ENCODE measurements around the gene VIPR2. TPM values are rescaled to one million over a fixed set of nuclear protein-coding genes. Genes with fewer than 3 reads are reported as not detected.

VIPR2 gene
- total RNA-seq, 3 donors from 2014 or later = 0.48 to 14.0 (median 4.6) TPM

GRCh38 chr7:158997110-158997453 lies 147.6 kb downstream of the VIPR2 start:
- intact Hi-C loops (cut with DNase I; ENCODE audit: low total_unique reads) = no loop called here
- no peak overlapping the region for H3K27ac ChIP-seq
- TF ChIP-seq POLR2A (IDR thresholded peaks at IDR 0.05) = no peak
- no peak for TF ChIP-seq POLR2AphosphoS5 (IDR thresholded peaks at IDR 0.05)
- no peak for TF ChIP-seq CTCF (IDR thresholded peaks at IDR 0.05)
- no peaks in the 10 kb centered on the region for H3K36me3 ChIP-seq
- no peaks in the 10 kb centered on the region for H3K4me1 ChIP-seq
- H3K9me3 ChIP-seq = peaks cover 0 to 9% of the 10 kb centered on the region in 2 donors
- H3K4me3 ChIP-seq = peak overlapping the region in 2 of 3 donors; percentile 22 to 35
- H3K27me3 ChIP-seq = peaks cover 0 to 34% of the 10 kb centered on the region in 2 donors
- DNase-seq (ENCODE audit: low spot score in 2 of 2) = no peak

GRCh38 chr7:158996214-158997109 lies 148.2 kb downstream of the VIPR2 start:
- H3K4me3 ChIP-seq = peak overlapping the region in 2 of 3 donors; percentile 22 to 35

GRCh38 chr7:158995514-158995913 lies 149.2 kb downstream of the VIPR2 start:
- intact Hi-C loops (cut with DNase I; ENCODE audit: low total_unique reads) = no loop called here
- peaks cover 0 to 9% of the 10 kb centered on the region in 2 donors for H3K9me3 ChIP-seq
- no peak overlapping the region for H3K27ac ChIP-seq
- H3K27me3 ChIP-seq = peaks cover 0 to 47% of the 10 kb centered on the region in 2 donors
- DNase-seq (ENCODE audit: low spot score in 2 of 2) = no peak
- H3K4me3 ChIP-seq = no peak overlapping the region
- no peaks in the 10 kb centered on the region for H3K36me3 ChIP-seq
- H3K4me1 ChIP-seq = no peaks in the 10 kb centered on the region
- TF ChIP-seq POLR2AphosphoS5 (IDR thresholded peaks at IDR 0.05) = no peak
- no peak for TF ChIP-seq CTCF (IDR thresholded peaks at IDR 0.05)
- no peak for TF ChIP-seq POLR2A (IDR thresholded peaks at IDR 0.05)

More at GRCh38 chr7:158996214-158997109, 148.2 kb downstream of the VIPR2 start:
- Histone ChIP-seq H3K36me3 (no peaks in the 10 kb centered on the region), H3K27me3 (peaks cover 0 to 39% of the 10 kb centered on the region in 2 donors), H3K4me1 (no peaks in the 10 kb centered on the region), H3K9me3 (peaks cover 0 to 9% of the 10 kb centered on the region in 2 donors), H3K27ac (no peak overlapping the region)
- DNase-seq (ENCODE audit: low spot score in 2 of 2) = no peak
- intact Hi-C loops (cut with DNase I; ENCODE audit: low total_unique reads) = no loop called here
- TF ChIP-seq POLR2A (IDR thresholded peaks at IDR 0.05) (no peak), CTCF (IDR thresholded peaks at IDR 0.05) (no peak), POLR2AphosphoS5 (IDR thresholded peaks at IDR 0.05) (no peak)

GRCh38 chr7:158994687-158995086 lies 150.0 kb downstream of the VIPR2 start:
- H3K4me1 ChIP-seq = no peaks in the 10 kb centered on the region
- peaks cover 0 to 47% of the 10 kb centered on the region in 2 donors for H3K27me3 ChIP-seq
- no peak for TF ChIP-seq POLR2A (IDR thresholded peaks at IDR 0.05)
- TF ChIP-seq POLR2AphosphoS5 (IDR thresholded peaks at IDR 0.05) = no peak
- H3K27ac ChIP-seq = no peak overlapping the region
- no peak for DNase-seq (ENCODE audit: low spot score in 2 of 2)
- peaks cover 0 to 9% of the 10 kb centered on the region in 2 donors for H3K9me3 ChIP-seq
- H3K36me3 ChIP-seq = no peaks in the 10 kb centered on the region
- H3K4me3 ChIP-seq = no peak overlapping the region
- intact Hi-C loops (cut with DNase I; ENCODE audit: low total_unique reads) = no loop called here

- TF ChIP-seq CTCF (IDR thresholded peaks at IDR 0.05) = no peak
- TF ChIP-seq POLR2AphosphoS5 (IDR thresholded peaks at IDR 0.05) = no peak
- no peak for TF ChIP-seq POLR2A (IDR thresholded peaks at IDR 0.05)
- intact Hi-C loops (cut with DNase I; ENCODE audit: low total_unique reads) = no loop called here
- Histone ChIP-seq H3K4me3 (no peak overlapping the region), H3K4me1 (no peaks in the 10 kb centered on the region), H3K27me3 (peaks cover 0 to 57% of the 10 kb centered on the region in 2 donors), H3K9me3 (peaks cover 0 to 9% of the 10 kb centered on the region in 2 donors), H3K36me3 (no peaks in the 10 kb centered on the region), H3K27ac (no peak overlapping the region)
- no peak for DNase-seq (ENCODE audit: low spot score in 2 of 2)
Measured at GRCh38 chr7:158993591-158993990, 151.1 kb downstream of the VIPR2 start.
